Chondrocyte (in vitro differentiated cells): ENCODE data around the gene ZDHHC14. TPM values are rescaled to one million over a fixed set of nuclear protein-coding genes. Genes with fewer than 3 reads are reported as not detected.

ENCODE experiments used
- DNase-seq: peaks from one replicate; pipeline ENCODE4 v3.0.0; 2021; ENCODE audit warnings: mixed read lengths, low spot score
- H3K27ac Mint-ChIP-seq: one replicate; pipeline ENCODE4 v1.8.0; 2021; ENCODE audit warnings: mild to moderate bottlenecking, moderate library complexity, mixed read lengths; ENCODE audit not compliant: unreplicated experiment
- H3K27me3 Mint-ChIP-seq: 2 replicates; pipeline ENCODE4 v1.8.0; 2021; ENCODE audit warnings: low read depth, mixed read lengths
- H3K36me3 Mint-ChIP-seq: 2 replicates; pipeline ENCODE4 v1.8.0; 2021; ENCODE audit warnings: low read depth, mixed read lengths
- H3K4me1 Mint-ChIP-seq: 2 replicates; pipeline ENCODE4 v1.8.0; 2021; ENCODE audit warnings: low read depth, mild to moderate bottlenecking, mixed read lengths
- H3K4me3 Mint-ChIP-seq: one replicate; pipeline ENCODE4 v1.8.0; 2021; ENCODE audit warnings: mild to moderate bottlenecking, moderate library complexity, mixed read lengths; ENCODE audit not compliant: unreplicated experiment
- H3K9me3 Mint-ChIP-seq: 2 replicates; pipeline ENCODE4 v1.8.0; 2021; ENCODE audit warnings: low read depth, mixed read lengths
- CTCF ChIP-seq: fragments of 200-600 bp; sonication (generic); IDR thresholded peaks from 2 replicates; pipeline ENCODE4 v1.5.0; 2021; ENCODE audit warnings: antibody characterized with exemption, mild to moderate bottlenecking, moderate library complexity
- total RNA-seq: library from RNA; stranded (reverse); gene quantifications from 3 replicates; pipeline ENCODE4 v1.2.1, GENCODE V29; 2021

The ZDHHC14 gene
- total RNA-seq, 1 donor from 2014 or later = 8.4 TPM

GRCh38 chr6:157468054-157468453 is 87.1 kb downstream of the ZDHHC14 start:
- DNase-seq = no peak
- Mint-ChIP-seq H3K27me3 (no peaks in the 10 kb centered on the region), H3K27ac (no peak overlapping the region), H3K4me1 (no peaks in the 10 kb centered on the region), H3K4me3 (no peak overlapping the region), H3K36me3 (no peaks in the 10 kb centered on the region), H3K9me3 (no peaks in the 10 kb centered on the region)
- TF ChIP-seq CTCF = no peak

- no peak for DNase-seq
- H3K27me3 Mint-ChIP-seq = no peaks in the 10 kb centered on the region
- no peak for TF ChIP-seq CTCF
- H3K27ac Mint-ChIP-seq = no peak overlapping the region
- no peaks in the 10 kb centered on the region for H3K4me1 Mint-ChIP-seq
- H3K9me3 Mint-ChIP-seq = no peaks in the 10 kb centered on the region
- H3K36me3 Mint-ChIP-seq = no peaks in the 10 kb centered on the region
- no peak overlapping the region for H3K4me3 Mint-ChIP-seq
Observed at GRCh38 chr6:157468574-157468973, 87.6 kb downstream of the ZDHHC14 start.

GRCh38 chr6:157469378-157469777 is 88.4 kb downstream of the ZDHHC14 start:
- Mint-ChIP-seq H3K36me3 (no peaks in the 10 kb centered on the region), H3K4me3 (no peak overlapping the region), H3K9me3 (no peaks in the 10 kb centered on the region), H3K27ac (no peak overlapping the region), H3K27me3 (no peaks in the 10 kb centered on the region), H3K4me1 (no peaks in the 10 kb centered on the region)
- no peak for TF ChIP-seq CTCF
- DNase-seq = no peak

GRCh38 chr6:157471077-157471686 is 90.2 kb downstream of the ZDHHC14 start:
- H3K4me1 Mint-ChIP-seq = no peaks in the 10 kb centered on the region
- H3K9me3 Mint-ChIP-seq = no peaks in the 10 kb centered on the region
- H3K4me3 Mint-ChIP-seq = no peak overlapping the region
- no peak for DNase-seq
- no peaks in the 10 kb centered on the region for H3K27me3 Mint-ChIP-seq
- H3K27ac Mint-ChIP-seq = no peak overlapping the region
- no peaks in the 10 kb centered on the region for H3K36me3 Mint-ChIP-seq
- no peak for TF ChIP-seq CTCF

- H3K4me3 Mint-ChIP-seq = no peak overlapping the region
- no peak for TF ChIP-seq CTCF
- H3K4me1 Mint-ChIP-seq = no peaks in the 10 kb centered on the region
- DNase-seq = no peak
- H3K36me3 Mint-ChIP-seq = no peaks in the 10 kb centered on the region
- H3K27ac Mint-ChIP-seq = no peak overlapping the region
- H3K27me3 Mint-ChIP-seq = no peaks in the 10 kb centered on the region
- no peaks in the 10 kb centered on the region for H3K9me3 Mint-ChIP-seq
Observed at GRCh38 chr6:157471895-157472686, 91.1 kb downstream of the ZDHHC14 start.
